Activated T-helper 1 cell treated with anti-CD3 and anti-CD28 coated beads, Interleukin-12 subunit alpha, Interleukin-12 subunit beta, Interleukin-2, Interleukin-4 antibody, amounts not matched to agents 30 ng/mL and 10 ng/mL and 1 ng/mL, durations not matched to agents 14 hours and 24 hours and 36 hours (primary cell): ENCODE measurements around the gene SSB. TPM values are rescaled to one million over a fixed set of nuclear protein-coding genes. Genes with fewer than 3 reads are reported as not detected.
"Not testable (repeated sequence)": the region's sequence is repeated elsewhere in the genome, so short reads cannot be mapped to it uniquely, and the experiment has no call there.

Experiments
- DNase-seq: peaks from one replicate; pipeline ENCODE4 v3.0.0; 2021; ENCODE audit warnings: low spot score
- H3K27ac Mint-ChIP-seq: one replicate; pipeline ENCODE4 v1.8.0; 2021; ENCODE audit warnings: mild to moderate bottlenecking, mixed read lengths
- H3K27me3 Mint-ChIP-seq: one replicate; pipeline ENCODE4 v1.8.0; 2022; ENCODE audit warnings: mild to moderate bottlenecking, moderate library complexity, mixed read lengths; ENCODE audit not compliant: insufficient read depth
- H3K36me3 Mint-ChIP-seq: one replicate; pipeline ENCODE4 v1.8.0; 2021; ENCODE audit warnings: low read depth, mixed read lengths
- H3K4me1 Mint-ChIP-seq: one replicate; pipeline ENCODE4 v1.8.0; 2021; ENCODE audit warnings: low read depth, mixed read lengths
- H3K4me3 Mint-ChIP-seq: one replicate; pipeline ENCODE4 v1.8.0; 2021; ENCODE audit warnings: mild to moderate bottlenecking, moderate library complexity, mixed read lengths
- H3K9me3 Mint-ChIP-seq: one replicate; pipeline ENCODE4 v1.8.0; 2021; ENCODE audit warnings: mixed read lengths
- intact Hi-C: fragments of 100-400 bp; cut with micrococcal nuclease; formaldehyde crosslinking; loops from one replicate; pipeline ENCODE4 v1.15.1; 2024
- total RNA-seq: library from RNA; stranded (reverse); gene quantifications from 2 replicates; pipeline ENCODE4 v1.2.3, GENCODE V29; 2022

Gene SSB
- total RNA-seq, 1 donor from 2014 or later = 101 TPM

DNA sequence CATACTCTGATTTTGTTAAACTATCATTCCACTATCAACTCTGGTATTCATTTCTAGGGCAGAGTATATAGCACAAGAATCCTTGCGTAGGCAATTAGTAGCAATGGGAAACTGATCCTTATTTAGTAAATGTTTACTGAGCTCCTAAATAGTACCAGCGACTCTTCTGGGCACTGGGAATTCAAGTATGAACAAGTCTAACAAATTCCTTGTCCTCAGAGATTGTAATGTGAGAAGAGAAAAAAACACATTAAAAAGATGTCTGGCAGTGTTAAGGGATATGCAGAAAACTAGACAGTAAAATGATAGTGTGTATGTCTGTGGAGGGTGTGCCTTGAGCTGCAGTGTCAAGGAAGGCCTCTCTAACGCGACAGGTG, 25.3 kb downstream of the SSB start:
- Mint-ChIP-seq H3K4me1 (peaks cover 54% of the 10 kb centered on the region), H3K9me3 (no peaks in the 10 kb centered on the region), H3K27me3 (no peaks in the 10 kb centered on the region)

DNA sequence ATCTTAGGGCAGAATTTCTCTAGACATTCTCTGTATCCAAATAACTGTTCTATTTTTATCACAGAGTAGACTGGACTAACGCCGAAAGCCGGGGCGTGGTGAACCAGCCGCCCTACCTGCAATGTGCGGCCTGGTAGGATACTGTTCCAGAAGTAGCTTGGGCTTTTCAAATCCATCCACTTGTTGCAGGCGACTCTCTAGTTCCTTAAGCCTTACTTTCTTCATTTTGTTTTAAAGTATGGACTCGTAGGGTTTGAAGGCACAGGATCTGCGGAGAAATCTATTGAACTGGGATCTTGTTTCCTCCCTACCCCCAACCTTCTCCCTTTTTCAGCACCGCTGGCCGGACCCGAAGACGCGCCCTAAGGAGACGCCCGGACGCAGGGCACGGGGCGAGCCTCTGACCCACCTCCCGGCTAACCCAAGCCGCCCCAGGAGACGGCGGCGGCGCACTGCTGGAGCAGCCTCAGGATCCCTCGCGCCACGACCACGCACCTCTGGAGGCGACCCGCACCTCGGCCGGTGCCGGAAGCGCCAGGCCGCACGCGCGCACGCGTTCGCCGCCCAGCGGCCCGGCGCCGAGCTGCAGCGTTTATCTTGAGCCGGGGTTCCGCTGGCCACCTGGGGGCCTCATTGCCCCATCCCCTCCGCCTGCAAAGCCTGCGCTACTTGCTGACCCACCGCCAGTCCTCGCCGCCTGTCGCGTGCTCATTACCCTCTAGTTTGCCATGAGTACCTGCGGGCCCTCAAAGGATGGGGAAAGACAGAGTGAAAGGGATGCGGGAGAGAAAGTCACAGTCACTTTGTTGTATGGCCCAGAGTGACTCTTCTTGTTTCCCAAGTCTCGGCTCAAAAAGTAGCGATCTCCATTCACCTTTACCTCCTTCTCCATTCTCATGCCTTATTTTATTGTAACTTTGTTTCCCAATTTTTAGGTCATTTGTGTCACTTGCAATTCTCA, 26.0 kb downstream of the SSB start, which contains the start of gene METTL5:
Gene METTL5 (minus strand): TSS at position 533 of the 961 bp plus-strand sequence. CDS start 308 bp downstream, at position 225.
- intact Hi-C loops = loop anchor here (1.0 to 10.0 kb wide), 7 partner anchors 25 to 930 kb away; partner anchors contain the start of genes KLHL23 and SPC25
- peak; percentile 79 for DNase-seq
- peak within 1 kb of the TSS; percentile 89 for H3K27ac Mint-ChIP-seq
- H3K27me3 Mint-ChIP-seq = no peaks in the 10 kb centered on the region
- H3K9me3 Mint-ChIP-seq = no peaks in the 10 kb centered on the region
- H3K4me1 Mint-ChIP-seq = peaks cover 50% of the 10 kb centered on the region
- H3K4me3 Mint-ChIP-seq = peak within 1 kb of the TSS; percentile 93
- H3K36me3 Mint-ChIP-seq = peaks cover 18% of the 10 kb centered on the region

More for the DNA sequence above, 25.3 kb downstream of the SSB start:
- Mint-ChIP-seq H3K36me3 (peaks cover 22% of the 10 kb centered on the region), H3K27ac (peak overlapping the region; percentile 77), H3K4me3 (peak overlapping the region; percentile 93)
- intact Hi-C loops = loop anchor here (1.0 to 10.0 kb wide), 6 partner anchors 25 to 929 kb away; partner anchors contain the start of gene SPC25
- no peak for DNase-seq

DNA sequence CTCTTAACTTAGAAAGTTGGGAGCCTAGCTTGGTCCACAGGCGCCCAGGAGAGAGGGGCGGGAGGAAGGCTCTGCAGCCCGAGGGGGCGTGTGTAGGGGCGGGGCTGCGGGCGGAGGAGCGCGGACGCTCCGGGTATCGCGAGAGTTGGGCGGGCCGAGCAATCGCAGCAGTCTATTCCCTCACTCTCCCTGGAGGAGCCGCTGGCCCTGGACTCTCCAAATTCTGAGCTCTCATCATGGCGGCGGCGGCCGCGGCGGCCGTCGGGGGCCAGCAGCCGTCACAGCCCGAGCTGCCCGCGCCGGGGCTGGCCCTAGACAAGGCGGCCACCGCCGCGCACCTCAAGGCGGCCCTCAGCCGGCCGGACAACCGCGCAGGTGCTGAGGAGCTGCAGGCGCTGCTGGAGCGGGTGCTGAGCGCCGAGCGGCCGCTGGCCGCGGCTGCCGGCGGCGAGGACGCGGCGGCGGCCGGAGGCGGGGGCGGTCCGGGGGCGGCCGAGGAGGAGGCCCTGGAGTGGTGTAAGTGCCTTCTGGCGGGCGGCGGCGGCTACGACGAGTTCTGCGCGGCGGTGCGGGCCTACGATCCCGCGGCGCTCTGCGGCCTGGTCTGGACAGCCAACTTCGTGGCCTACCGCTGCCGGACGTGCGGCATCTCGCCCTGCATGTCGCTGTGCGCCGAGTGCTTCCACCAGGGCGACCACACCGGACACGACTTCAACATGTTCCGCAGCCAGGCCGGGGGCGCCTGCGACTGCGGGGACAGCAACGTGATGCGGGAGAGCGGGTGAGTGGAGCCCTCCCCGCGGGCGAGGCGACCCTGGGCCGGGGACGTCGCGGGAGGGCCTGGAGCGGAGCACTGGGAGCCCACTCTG, 28.8 kb downstream of the SSB start, which contains the start of gene UBR3:
Gene UBR3 (plus strand): TSS at position 183 of the 869 bp plus-strand sequence. CDS start 54 bp downstream, at position 237.
- Mint-ChIP-seq H3K36me3 (peaks cover 4% of the 10 kb centered on the region), H3K4me3 (peak within 1 kb of the TSS; percentile 93), H3K4me1 (peaks cover 38% of the 10 kb centered on the region), H3K9me3 (no peaks in the 10 kb centered on the region), H3K27me3 (no peaks in the 10 kb centered on the region), H3K27ac (peak within 1 kb of the TSS; percentile 93)
- intact Hi-C loops = loop anchor here (1.0 to 10.0 kb wide), 6 partner anchors 95 to 1101 kb away; partner anchors contain the start of genes CFAP210, FASTKD1, GORASP2 and KLHL23
- DNase-seq = peak; percentile 86

DNA sequence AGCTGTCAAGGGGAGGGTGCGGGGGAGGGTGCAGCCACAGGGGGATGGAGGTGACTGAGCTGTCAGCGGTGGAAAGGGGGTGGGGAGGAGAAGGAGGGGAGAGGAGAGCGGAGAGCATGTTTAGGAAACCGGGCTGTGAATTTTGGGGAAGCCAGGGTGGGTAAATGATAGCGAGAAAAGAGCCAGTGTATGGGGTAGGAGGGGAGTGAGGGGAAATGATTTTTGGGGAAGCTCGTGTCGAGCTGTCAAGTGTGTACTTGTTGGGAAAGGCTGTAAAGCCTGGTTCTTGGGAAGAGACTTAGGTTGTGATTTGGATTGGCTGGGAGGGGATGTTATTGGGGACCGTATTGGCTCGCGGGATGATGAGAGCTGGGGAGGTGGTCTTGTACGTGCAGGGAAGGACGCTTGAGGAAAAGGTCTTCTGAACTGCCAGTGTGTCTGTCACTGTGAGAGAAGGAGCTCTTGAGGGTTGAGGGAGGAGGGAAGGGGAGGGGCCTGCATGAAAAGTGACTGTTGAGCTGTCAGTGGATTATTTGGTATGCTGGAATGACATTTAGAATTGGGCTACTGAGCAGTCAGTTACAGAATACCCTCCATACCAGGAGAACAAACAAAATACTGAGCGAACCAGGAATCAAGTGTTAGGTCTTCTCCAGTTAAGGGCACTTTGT, 29.6 kb downstream of the SSB start:
- peaks cover 30% of the 10 kb centered on the region for H3K4me1 Mint-ChIP-seq
- H3K4me3 Mint-ChIP-seq = peak overlapping the region; percentile 93
- peak; percentile 26 for DNase-seq
- no peaks in the 10 kb centered on the region for H3K9me3 Mint-ChIP-seq
- H3K27ac Mint-ChIP-seq = peak overlapping the region; percentile 93
- H3K36me3 Mint-ChIP-seq = peaks cover 3% of the 10 kb centered on the region
- intact Hi-C loops = loop anchor here (1.0 to 10.0 kb wide), 4 partner anchors 96 to 1101 kb away; partner anchors contain the start of genes FASTKD1, GORASP2, KLHL23 and SPC25
- H3K27me3 Mint-ChIP-seq = no peaks in the 10 kb centered on the region

DNA sequence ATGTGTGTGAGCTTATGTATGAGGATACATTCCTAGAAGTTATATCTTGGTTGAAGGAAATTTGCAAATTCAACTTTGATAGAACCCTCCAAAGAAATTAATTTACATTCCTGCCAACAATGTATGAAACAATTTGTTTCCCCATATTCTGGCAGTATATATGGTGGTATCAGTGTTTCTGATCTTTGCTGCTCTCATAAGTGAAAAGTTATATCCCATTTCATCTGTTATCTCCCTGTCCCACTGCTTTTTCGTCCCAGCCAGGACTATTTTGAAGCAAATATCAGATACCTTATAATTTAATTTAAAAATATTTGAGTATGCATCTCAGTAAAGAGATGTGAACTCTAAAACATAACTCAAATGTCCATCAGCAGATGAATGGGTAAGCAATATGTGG, 35.7 kb downstream of the SSB start:
- intact Hi-C loops = no loop called here
- peaks cover 6% of the 10 kb centered on the region for H3K4me1 Mint-ChIP-seq

DNA sequence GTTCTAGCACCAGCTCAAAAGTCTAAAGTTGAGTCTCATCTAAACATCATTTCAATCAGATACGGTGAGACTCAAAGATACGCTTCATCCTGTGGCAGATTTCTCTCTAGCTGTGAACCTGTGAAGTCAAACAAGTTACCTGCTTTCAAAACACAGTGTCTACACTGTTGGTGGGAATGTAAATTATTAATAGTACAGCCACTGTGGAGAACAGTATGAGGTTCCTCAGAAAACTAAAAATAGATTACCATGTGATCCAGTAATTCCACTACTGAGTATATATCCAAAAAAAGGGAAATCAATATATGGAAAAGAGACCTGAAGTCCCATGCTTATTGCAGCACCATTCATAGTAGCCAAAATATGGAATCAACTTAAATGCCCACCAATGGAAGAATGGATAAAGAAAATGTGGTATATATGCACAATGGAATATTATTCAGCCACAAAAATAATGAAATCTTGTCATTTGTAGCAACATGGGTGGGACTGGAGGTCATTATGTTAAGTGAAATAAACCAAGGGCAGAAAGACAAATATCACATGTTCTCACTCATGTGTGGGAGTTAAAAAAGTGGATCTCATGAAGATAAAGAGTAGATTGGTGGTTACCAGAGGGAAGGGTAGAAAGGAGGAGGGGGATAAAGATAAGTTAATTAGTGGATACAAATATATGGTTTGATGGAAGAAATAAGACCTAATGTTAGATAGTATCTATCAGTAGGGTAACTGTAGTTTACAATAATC, 40.2 kb downstream of the SSB start:
- Mint-ChIP-seq H3K9me3 (no peaks in the 10 kb centered on the region), H3K27ac (no peak overlapping the region), H3K27me3 (no peaks in the 10 kb centered on the region)

More for the DNA sequence above, 35.7 kb downstream of the SSB start:
- Mint-ChIP-seq H3K36me3 (peaks cover 1% of the 10 kb centered on the region), H3K27me3 (no peaks in the 10 kb centered on the region), H3K4me3 (no peak overlapping the region), H3K27ac (no peak overlapping the region), H3K9me3 (no peaks in the 10 kb centered on the region)
- no peak for DNase-seq

DNA sequence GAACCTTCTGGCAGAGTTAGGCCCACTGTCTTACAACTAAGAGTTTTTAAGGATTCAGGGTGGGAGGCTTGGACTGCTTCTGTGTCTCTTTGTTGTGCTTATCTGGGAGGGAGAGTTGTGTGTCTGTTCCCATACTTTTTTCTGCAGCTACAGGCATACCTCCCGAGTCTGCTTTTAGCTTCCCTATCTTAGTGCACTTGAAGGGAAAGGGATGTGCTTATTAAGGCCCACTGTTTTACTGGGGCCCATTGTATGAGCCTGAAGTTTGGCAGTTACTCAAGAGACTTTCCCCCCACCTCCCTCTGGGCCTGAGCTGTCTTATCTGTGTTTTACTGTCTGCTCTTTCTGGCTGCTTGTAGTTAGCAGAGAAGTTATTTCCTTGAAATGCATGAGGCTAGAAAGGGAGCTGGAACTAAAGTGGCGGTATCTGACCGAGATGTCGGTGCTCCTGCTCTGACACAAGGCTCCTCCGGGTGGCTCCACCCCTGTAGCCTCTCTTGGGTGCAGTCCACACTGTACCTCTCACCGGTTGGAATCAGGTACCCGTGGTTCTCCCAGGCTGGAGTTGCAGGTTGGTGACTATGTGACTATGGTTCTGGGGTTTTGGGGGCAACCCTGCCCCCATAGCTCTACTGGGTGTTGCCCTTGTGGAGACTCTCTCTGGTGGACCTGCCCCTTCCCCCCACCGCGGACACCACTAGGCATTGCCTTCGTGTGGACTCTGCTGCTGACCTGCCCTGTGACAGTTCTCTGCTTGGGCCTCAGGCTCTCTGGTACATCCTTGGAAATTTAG, 41.5 kb downstream of the SSB start:
- H3K4me1 Mint-ChIP-seq = peaks cover 8% of the 10 kb centered on the region
- no peak for DNase-seq
- H3K9me3 Mint-ChIP-seq = no peaks in the 10 kb centered on the region
- H3K27ac Mint-ChIP-seq = no peak overlapping the region
- intact Hi-C loops = no loop called here
- no peaks in the 10 kb centered on the region for H3K27me3 Mint-ChIP-seq
- peaks cover 3% of the 10 kb centered on the region for H3K36me3 Mint-ChIP-seq
- H3K4me3 Mint-ChIP-seq = no peak overlapping the region

More for the DNA sequence above, 40.2 kb downstream of the SSB start:
- no peak overlapping the region for H3K4me3 Mint-ChIP-seq
- H3K4me1 Mint-ChIP-seq = peaks cover 8% of the 10 kb centered on the region
- intact Hi-C loops = no loop called here
- DNase-seq = no peak
- peaks cover 3% of the 10 kb centered on the region for H3K36me3 Mint-ChIP-seq

DNA sequence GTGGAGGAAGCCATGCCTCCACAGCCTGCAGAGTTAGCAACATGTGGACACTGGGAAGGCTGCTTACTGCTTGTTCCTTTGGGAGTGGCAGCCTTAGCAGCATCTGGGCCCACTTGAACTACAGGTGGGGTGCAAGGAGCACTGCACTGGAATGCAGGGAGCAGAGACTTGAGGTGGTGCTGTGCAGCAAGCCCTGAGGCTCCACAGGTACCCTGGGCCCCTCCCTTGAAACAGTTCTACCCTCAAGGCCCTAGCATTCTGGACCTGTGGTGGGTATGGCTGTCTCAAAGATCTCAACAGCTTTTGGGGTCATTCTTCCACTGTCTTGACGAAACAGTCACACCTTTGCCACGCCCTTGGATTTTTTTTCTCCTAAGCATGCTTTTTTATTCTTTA, 42.1 kb downstream of the SSB start:
- Mint-ChIP-seq H3K4me1 (peaks cover 8% of the 10 kb centered on the region), H3K4me3 (no peak overlapping the region), H3K27ac (no peak overlapping the region), H3K27me3 (no peaks in the 10 kb centered on the region), H3K9me3 (no peaks in the 10 kb centered on the region), H3K36me3 (peaks cover 3% of the 10 kb centered on the region)
- intact Hi-C loops = no loop called here
- no peak for DNase-seq

DNA sequence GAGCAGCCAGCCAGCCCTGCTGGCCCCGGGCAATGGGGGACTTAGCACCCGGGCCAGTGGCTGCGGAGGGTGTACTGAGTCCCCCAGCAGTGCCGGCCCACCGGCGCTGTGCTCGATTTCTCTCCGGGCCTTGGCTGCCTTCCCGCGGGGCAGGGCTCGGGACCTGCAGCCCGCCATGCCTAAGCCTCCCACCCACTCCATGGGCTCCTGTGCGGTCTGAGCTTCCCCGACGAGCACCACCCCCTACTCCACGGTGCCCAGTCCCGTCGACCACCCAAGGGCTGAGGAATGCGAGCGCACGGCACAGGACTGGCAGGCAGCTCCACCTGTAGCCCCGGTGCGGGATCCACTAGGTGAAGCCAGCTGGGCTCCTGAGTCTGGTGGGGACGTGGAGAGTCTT, 43.0 kb downstream of the SSB start:
- H3K27ac Mint-ChIP-seq, intact Hi-C loops, H3K4me3 Mint-ChIP-seq, H3K9me3 Mint-ChIP-seq, H3K27me3 Mint-ChIP-seq, H3K36me3 Mint-ChIP-seq, H3K4me1 Mint-ChIP-seq, DNase-seq: not testable (repeated sequence)

DNA sequence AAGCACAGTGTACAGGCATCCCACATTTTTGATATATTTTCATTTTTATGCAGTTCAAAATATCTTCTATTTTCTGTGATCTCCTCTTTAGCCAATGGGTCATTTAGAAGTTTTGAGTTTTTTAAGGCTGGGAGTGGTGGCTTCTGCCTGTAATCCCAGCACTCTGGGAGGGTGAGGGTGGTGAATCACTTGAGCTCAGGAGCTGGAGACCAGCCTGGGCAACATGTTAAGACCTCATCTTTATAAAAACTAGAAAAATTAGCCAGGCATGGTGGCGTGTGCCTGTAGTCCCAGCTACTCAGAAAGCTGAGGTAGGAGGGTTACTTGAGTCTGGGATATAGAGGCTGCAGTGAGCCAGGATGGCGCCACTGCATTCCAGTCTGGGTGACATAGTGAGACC, 46.3 kb downstream of the SSB start:
- Mint-ChIP-seq H3K4me3 (no peak overlapping the region), H3K27me3 (no peaks in the 10 kb centered on the region), H3K27ac (no peak overlapping the region), H3K4me1 (peaks cover 8% of the 10 kb centered on the region), H3K9me3 (peaks cover 4% of the 10 kb centered on the region), H3K36me3 (peaks cover 6% of the 10 kb centered on the region)
- DNase-seq = no peak
- intact Hi-C loops = no loop called here
